ENCODE measurements around the gene INPP5F. TPM values are rescaled to one million over a fixed set of nuclear protein-coding genes. Genes with fewer than 3 reads are reported as not detected.
A peak's percentile ranks its signal among the peaks of the same experiment; 100 is the strongest.

Gene INPP5F
- total and polyA plus RNA-seq, 2 donors (not counting 1 experiment from before 2014, with no cell fraction given), result 15.0 to 23.3 TPM

DNA sequence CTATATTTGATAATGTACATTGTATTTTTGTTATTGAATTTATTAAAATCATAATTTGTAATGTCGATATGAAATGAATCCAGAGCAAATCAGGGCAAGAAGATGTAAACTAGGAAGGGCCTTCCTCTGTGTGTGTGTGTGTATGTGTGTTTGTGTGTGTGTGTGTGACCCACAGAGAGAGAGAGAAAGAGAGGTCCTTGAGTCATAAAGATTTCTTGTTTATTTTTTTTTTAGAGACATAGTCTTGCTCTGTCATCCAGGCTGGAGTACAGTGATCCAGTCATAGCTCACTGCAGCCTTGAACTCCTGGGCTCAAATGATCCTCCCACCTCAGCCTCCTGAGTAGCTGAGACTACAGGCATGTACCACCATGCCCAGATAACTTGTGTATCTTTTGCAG lies 50.7 kb downstream of the INPP5F start:
- Histone ChIP-seq H2AFZ (ENCODE audit: low read length) (no peak overlapping the region), H3K27me3 (ENCODE audit: control insufficient read depth, insufficient read depth, low read length) (no peaks in the 10 kb centered on the region), H3K36me3 (ENCODE audit: control insufficient read depth, insufficient read depth, low read length) (no peaks in the 10 kb centered on the region), H3K27ac (ENCODE audit: insufficient read depth, low read length) (no peak overlapping the region), H3K9me3 (ENCODE audit: control insufficient read depth, insufficient read depth, low read depth, low read length) (no peaks in the 10 kb centered on the region), H3K9ac (ENCODE audit: insufficient read depth, low read length) (no peak overlapping the region), H4K20me1 (ENCODE audit: control insufficient read depth, extremely low read depth, insufficient read depth, low read length) (no peaks in the 10 kb centered on the region), H3K4me3 (replicated peaks in 1 of 4; ENCODE audit: control extremely low read depth in 1 of 4, insufficient read depth in 1 of 4, low read depth in 3 of 4, low read length in 4 of 4) (no peak overlapping the region), H3K79me2 (ENCODE audit: control insufficient read depth, insufficient read depth, low read length) (no peaks in the 10 kb centered on the region), H3K4me2 (ENCODE audit: extremely low read depth, insufficient read depth, low read length) (no peak overlapping the region), H3K4me1 (ENCODE audit: control insufficient read depth, extremely low read depth, insufficient read depth, low read length) (no peaks in the 10 kb centered on the region)
- TF ChIP-seq EZH2 (IDR thresholded peaks at IDR 0.05; ENCODE audit: low read length, missing control alignments), result no peak
- TF ChIP-seq, protein P1, sequence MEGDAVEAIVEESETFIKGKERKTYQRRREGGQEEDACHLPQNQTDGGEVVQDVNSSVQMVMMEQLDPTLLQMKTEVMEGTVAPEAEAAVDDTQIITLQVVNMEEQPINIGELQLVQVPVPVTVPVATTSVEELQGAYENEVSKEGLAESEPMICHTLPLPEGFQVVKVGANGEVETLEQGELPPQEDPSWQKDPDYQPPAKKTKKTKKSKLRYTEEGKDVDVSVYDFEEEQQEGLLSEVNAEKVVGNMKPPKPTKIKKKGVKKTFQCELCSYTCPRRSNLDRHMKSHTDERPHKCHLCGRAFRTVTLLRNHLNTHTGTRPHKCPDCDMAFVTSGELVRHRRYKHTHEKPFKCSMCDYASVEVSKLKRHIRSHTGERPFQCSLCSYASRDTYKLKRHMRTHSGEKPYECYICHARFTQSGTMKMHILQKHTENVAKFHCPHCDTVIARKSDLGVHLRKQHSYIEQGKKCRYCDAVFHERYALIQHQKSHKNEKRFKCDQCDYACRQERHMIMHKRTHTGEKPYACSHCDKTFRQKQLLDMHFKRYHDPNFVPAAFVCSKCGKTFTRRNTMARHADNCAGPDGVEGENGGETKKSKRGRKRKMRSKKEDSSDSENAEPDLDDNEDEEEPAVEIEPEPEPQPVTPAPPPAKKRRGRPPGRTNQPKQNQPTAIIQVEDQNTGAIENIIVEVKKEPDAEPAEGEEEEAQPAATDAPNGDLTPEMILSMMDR (conservative IDR thresholded peaks at IDR 0.05 in 1 of 2, IDR thresholded peaks at IDR 0.05 in 1 of 2; ENCODE audit: low read depth in 1 of 2, low read length in 2 of 2), result no peak
- peak; percentile 31 to 48 for DNase-seq (ENCODE audit: low read depth in 2 of 2)

DNA sequence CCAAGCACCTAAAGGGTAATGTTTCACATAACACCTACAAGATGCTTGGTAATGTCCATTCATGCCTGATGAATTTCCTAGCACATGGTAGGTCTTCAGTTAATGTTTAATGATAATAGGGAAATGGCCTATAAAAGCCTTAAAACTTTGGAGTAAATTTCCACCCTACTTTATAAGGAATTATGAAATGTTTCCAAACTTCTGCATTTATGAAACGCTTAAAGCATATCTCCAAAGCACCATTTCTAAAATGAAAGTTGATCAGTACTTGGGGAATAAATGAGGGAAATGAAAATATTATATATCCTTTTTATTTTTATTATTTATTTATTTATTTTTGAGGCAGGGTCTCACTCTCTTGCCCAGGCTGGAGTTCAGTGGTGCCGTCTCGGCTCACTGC lies 51.8 kb downstream of the INPP5F start:
- no peak for TF ChIP-seq EZH2 (IDR thresholded peaks at IDR 0.05; ENCODE audit: low read length, missing control alignments)
- TF ChIP-seq, protein P1 (conservative IDR thresholded peaks at IDR 0.05 in 1 of 2, IDR thresholded peaks at IDR 0.05 in 1 of 2; ENCODE audit: low read depth in 1 of 2, low read length in 2 of 2), result no peak
- Histone ChIP-seq H3K9me3 (ENCODE audit: control insufficient read depth, insufficient read depth, low read depth, low read length) (no peaks in the 10 kb centered on the region), H3K4me3 (replicated peaks in 1 of 4; ENCODE audit: control extremely low read depth in 1 of 4, insufficient read depth in 1 of 4, low read depth in 3 of 4, low read length in 4 of 4) (no peak overlapping the region), H3K36me3 (ENCODE audit: control insufficient read depth, insufficient read depth, low read length) (no peaks in the 10 kb centered on the region), H3K4me1 (ENCODE audit: control insufficient read depth, extremely low read depth, insufficient read depth, low read length) (no peaks in the 10 kb centered on the region), H3K79me2 (ENCODE audit: control insufficient read depth, insufficient read depth, low read length) (no peaks in the 10 kb centered on the region), H2AFZ (ENCODE audit: low read length) (no peak overlapping the region), H4K20me1 (ENCODE audit: control insufficient read depth, extremely low read depth, insufficient read depth, low read length) (no peaks in the 10 kb centered on the region), H3K4me2 (ENCODE audit: extremely low read depth, insufficient read depth, low read length) (no peak overlapping the region), H3K27me3 (ENCODE audit: control insufficient read depth, insufficient read depth, low read length) (no peaks in the 10 kb centered on the region), H3K27ac (ENCODE audit: insufficient read depth, low read length) (no peak overlapping the region), H3K9ac (ENCODE audit: insufficient read depth, low read length) (no peak overlapping the region)
- DNase-seq (ENCODE audit: low read depth in 2 of 2), result no peak

GRCh38 chr10:119778776-119779445 lies 53.1 kb downstream of the INPP5F start:
- H3K4me1 ChIP-seq (ENCODE audit: control insufficient read depth, extremely low read depth, insufficient read depth, low read length), result no peaks in the 10 kb centered on the region
- DNase-seq (ENCODE audit: low read depth in 2 of 2), result no peak
- H3K4me3 ChIP-seq (replicated peaks in 1 of 4; ENCODE audit: control extremely low read depth in 1 of 4, insufficient read depth in 1 of 4, low read depth in 3 of 4, low read length in 4 of 4), result no peak overlapping the region
- no peak overlapping the region for H3K4me2 ChIP-seq (ENCODE audit: extremely low read depth, insufficient read depth, low read length)
- no peak overlapping the region for H2AFZ ChIP-seq (ENCODE audit: low read length)
- H3K27me3 ChIP-seq (ENCODE audit: control insufficient read depth, insufficient read depth, low read length), result no peaks in the 10 kb centered on the region
- TF ChIP-seq EZH2 (IDR thresholded peaks at IDR 0.05; ENCODE audit: low read length, missing control alignments), result no peak
- TF ChIP-seq, protein P1 (conservative IDR thresholded peaks at IDR 0.05 in 1 of 2, IDR thresholded peaks at IDR 0.05 in 1 of 2; ENCODE audit: low read depth in 1 of 2, low read length in 2 of 2), result no peak
- no peak overlapping the region for H3K27ac ChIP-seq (ENCODE audit: insufficient read depth, low read length)
- H3K9ac ChIP-seq (ENCODE audit: insufficient read depth, low read length), result no peak overlapping the region
- no peaks in the 10 kb centered on the region for H3K36me3 ChIP-seq (ENCODE audit: control insufficient read depth, insufficient read depth, low read length)
- H3K79me2 ChIP-seq (ENCODE audit: control insufficient read depth, insufficient read depth, low read length), result no peaks in the 10 kb centered on the region
- H4K20me1 ChIP-seq (ENCODE audit: control insufficient read depth, extremely low read depth, insufficient read depth, low read length), result no peaks in the 10 kb centered on the region
- H3K9me3 ChIP-seq (ENCODE audit: control insufficient read depth, insufficient read depth, low read depth, low read length), result no peaks in the 10 kb centered on the region
